ENCODE measurements around the gene ADCY1.

ADCY1 gene

GRCh38 chr7:45689011-45689796 lies 115.0 kb downstream of the ADCY1 start:
- Histone ChIP-seq H3K4me3 (ENCODE audit: low read length) (no peak overlapping the region), H3K4me2 (ENCODE audit: low read length) (no peak overlapping the region), H4K20me1 (ENCODE audit: insufficient read depth, low read length) (no peaks in the 10 kb centered on the region), H3K9ac (ENCODE audit: low read length) (no peak overlapping the region), H3K4me1 (ENCODE audit: low read length) (no peaks in the 10 kb centered on the region), H2AFZ (ENCODE audit: low read depth, low read length) (no peak overlapping the region), H3K27me3 (ENCODE audit: low read depth, low read length) (no peaks in the 10 kb centered on the region), H3K27ac (ENCODE audit: low read length) (no peak overlapping the region), H3K9me3 (ENCODE audit: insufficient read depth, low read length) (no peaks in the 10 kb centered on the region), H3K36me3 (replicated peaks; ENCODE audit: low read depth, low read length) (no peaks in the 10 kb centered on the region), H3K79me2 (ENCODE audit: low read length) (no peaks in the 10 kb centered on the region)
- TF ChIP-seq, protein P1, sequence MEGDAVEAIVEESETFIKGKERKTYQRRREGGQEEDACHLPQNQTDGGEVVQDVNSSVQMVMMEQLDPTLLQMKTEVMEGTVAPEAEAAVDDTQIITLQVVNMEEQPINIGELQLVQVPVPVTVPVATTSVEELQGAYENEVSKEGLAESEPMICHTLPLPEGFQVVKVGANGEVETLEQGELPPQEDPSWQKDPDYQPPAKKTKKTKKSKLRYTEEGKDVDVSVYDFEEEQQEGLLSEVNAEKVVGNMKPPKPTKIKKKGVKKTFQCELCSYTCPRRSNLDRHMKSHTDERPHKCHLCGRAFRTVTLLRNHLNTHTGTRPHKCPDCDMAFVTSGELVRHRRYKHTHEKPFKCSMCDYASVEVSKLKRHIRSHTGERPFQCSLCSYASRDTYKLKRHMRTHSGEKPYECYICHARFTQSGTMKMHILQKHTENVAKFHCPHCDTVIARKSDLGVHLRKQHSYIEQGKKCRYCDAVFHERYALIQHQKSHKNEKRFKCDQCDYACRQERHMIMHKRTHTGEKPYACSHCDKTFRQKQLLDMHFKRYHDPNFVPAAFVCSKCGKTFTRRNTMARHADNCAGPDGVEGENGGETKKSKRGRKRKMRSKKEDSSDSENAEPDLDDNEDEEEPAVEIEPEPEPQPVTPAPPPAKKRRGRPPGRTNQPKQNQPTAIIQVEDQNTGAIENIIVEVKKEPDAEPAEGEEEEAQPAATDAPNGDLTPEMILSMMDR (IDR thresholded peaks at IDR 0.05; ENCODE audit: low read depth, low read length) = no peak
- TF ChIP-seq EZH2phosphoT487 (IDR thresholded peaks at IDR 0.05; ENCODE audit: low read depth) = no peak

DNA sequence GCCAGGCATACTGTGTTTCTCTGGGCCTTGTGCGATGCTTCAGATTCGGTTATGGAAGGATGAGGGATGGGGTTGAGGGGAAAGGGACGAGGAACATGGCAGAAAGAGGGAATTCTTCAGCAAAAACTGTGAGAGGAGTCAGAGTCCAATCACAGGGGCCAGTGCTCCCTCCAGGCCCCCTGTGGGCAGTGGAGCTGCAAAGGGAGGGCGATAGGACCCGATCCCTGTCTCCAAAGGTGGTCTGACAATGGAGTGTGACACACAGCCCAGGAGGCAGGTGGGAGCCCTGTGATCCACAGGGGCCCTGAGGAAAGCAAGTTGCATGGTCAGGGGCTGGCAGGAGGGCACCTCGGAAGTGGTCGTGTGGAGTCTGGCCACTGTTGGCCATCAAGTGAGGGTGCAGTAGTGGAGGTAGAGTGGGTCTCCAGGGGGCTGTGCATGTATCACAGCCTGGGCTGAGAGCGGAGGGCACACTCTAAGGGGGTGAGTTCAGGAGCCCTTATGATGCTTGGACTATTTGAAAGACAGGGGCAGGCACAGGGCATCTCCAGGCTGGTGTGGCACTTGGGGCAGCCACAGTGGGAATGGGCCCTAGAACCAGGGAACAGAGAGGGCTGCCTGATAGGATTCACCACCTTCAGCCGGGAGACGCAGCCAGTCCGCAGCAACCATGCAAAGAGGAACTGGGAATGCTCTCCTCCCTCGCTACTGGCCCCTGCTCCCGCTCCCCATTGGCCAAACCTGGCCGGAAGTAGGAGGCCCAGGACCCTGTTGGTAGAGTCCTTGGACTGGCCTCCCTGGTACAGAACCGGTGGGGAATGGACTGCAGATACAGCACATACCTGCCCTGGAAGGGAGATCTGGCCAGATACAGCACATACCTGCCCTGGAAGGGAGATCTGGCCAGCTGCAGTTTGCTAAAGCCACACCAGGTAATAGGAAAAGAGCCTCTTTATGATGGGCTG lies 115.9 kb downstream of the ADCY1 start:
- no peak overlapping the region for H2AFZ ChIP-seq (ENCODE audit: low read depth, low read length)
- no peaks in the 10 kb centered on the region for H4K20me1 ChIP-seq (ENCODE audit: insufficient read depth, low read length)
- H3K9me3 ChIP-seq (ENCODE audit: insufficient read depth, low read length) = no peaks in the 10 kb centered on the region
- H3K4me3 ChIP-seq (ENCODE audit: low read length) = no peak overlapping the region
- no peak overlapping the region for H3K4me2 ChIP-seq (ENCODE audit: low read length)
- H3K4me1 ChIP-seq (ENCODE audit: low read length) = no peaks in the 10 kb centered on the region
- TF ChIP-seq, protein P1 (IDR thresholded peaks at IDR 0.05; ENCODE audit: low read depth, low read length) = no peak
- TF ChIP-seq EZH2phosphoT487 (IDR thresholded peaks at IDR 0.05; ENCODE audit: low read depth) = no peak
- H3K79me2 ChIP-seq (ENCODE audit: low read length) = no peaks in the 10 kb centered on the region
- no peak overlapping the region for H3K27ac ChIP-seq (ENCODE audit: low read length)
- H3K9ac ChIP-seq (ENCODE audit: low read length) = no peak overlapping the region
- H3K27me3 ChIP-seq (ENCODE audit: low read depth, low read length) = no peaks in the 10 kb centered on the region
- H3K36me3 ChIP-seq (replicated peaks; ENCODE audit: low read depth, low read length) = no peaks in the 10 kb centered on the region

DNA sequence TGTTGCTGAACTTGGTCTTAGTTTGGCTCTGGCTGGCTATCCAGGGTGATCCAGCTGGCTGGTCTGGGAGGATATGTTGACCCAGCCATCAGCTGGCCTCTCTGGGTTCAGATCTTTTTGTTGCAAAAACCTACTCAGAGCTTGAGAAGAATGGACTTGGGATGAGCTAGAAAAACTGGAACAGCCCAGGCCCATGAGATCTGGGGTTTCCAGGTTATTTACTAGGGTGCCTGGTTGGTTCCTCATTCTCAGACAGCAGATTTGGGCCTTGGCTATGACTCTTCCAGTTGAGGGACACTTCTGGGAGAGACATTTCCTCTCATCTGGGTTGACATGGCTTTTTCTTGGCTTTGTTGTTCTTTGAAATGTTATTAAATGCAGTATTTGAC lies 116.6 kb downstream of the ADCY1 start:
- Histone ChIP-seq H3K4me3 (ENCODE audit: low read length) (no peak overlapping the region), H3K79me2 (ENCODE audit: low read length) (no peaks in the 10 kb centered on the region), H3K36me3 (replicated peaks; ENCODE audit: low read depth, low read length) (no peaks in the 10 kb centered on the region), H3K9me3 (ENCODE audit: insufficient read depth, low read length) (no peaks in the 10 kb centered on the region), H3K27me3 (ENCODE audit: low read depth, low read length) (no peaks in the 10 kb centered on the region), H3K9ac (ENCODE audit: low read length) (no peak overlapping the region), H3K27ac (ENCODE audit: low read length) (no peak overlapping the region), H2AFZ (ENCODE audit: low read depth, low read length) (no peak overlapping the region), H3K4me1 (ENCODE audit: low read length) (no peaks in the 10 kb centered on the region), H3K4me2 (ENCODE audit: low read length) (no peak overlapping the region), H4K20me1 (ENCODE audit: insufficient read depth, low read length) (no peaks in the 10 kb centered on the region)
- TF ChIP-seq EZH2phosphoT487 (IDR thresholded peaks at IDR 0.05; ENCODE audit: low read depth) = no peak
- TF ChIP-seq, protein P1 (IDR thresholded peaks at IDR 0.05; ENCODE audit: low read depth, low read length) = no peak

- no peaks in the 10 kb centered on the region for H4K20me1 ChIP-seq (ENCODE audit: insufficient read depth, low read length)
- H3K27ac ChIP-seq (ENCODE audit: low read length) = no peak overlapping the region
- H2AFZ ChIP-seq (ENCODE audit: low read depth, low read length) = no peak overlapping the region
- no peak overlapping the region for H3K9ac ChIP-seq (ENCODE audit: low read length)
- H3K4me1 ChIP-seq (ENCODE audit: low read length) = no peaks in the 10 kb centered on the region
- no peaks in the 10 kb centered on the region for H3K36me3 ChIP-seq (replicated peaks; ENCODE audit: low read depth, low read length)
- H3K4me3 ChIP-seq (ENCODE audit: low read length) = no peak overlapping the region
- no peak overlapping the region for H3K4me2 ChIP-seq (ENCODE audit: low read length)
- TF ChIP-seq EZH2phosphoT487 (IDR thresholded peaks at IDR 0.05; ENCODE audit: low read depth) = no peak
- TF ChIP-seq, protein P1 (IDR thresholded peaks at IDR 0.05; ENCODE audit: low read depth, low read length) = no peak
- H3K79me2 ChIP-seq (ENCODE audit: low read length) = no peaks in the 10 kb centered on the region
- no peaks in the 10 kb centered on the region for H3K27me3 ChIP-seq (ENCODE audit: low read depth, low read length)
- no peaks in the 10 kb centered on the region for H3K9me3 ChIP-seq (ENCODE audit: insufficient read depth, low read length)
Measured at GRCh38 chr7:45691155-45691656, 117.0 kb downstream of the ADCY1 start.

Data from OCI-LY3 (cell line).